Measurements from ENCODE around the gene BAHCC1. TPM values are rescaled to one million over a fixed set of nuclear protein-coding genes. Genes with fewer than 3 reads are reported as not detected.

BAHCC1 gene
- total and polyA plus RNA-seq, 9 of the 15 experiments (the other 6 are each of a cell fraction or from before 2014, with no cell fraction given), result 0.14 to 26.9 (median 5.0) TPM

DNA sequence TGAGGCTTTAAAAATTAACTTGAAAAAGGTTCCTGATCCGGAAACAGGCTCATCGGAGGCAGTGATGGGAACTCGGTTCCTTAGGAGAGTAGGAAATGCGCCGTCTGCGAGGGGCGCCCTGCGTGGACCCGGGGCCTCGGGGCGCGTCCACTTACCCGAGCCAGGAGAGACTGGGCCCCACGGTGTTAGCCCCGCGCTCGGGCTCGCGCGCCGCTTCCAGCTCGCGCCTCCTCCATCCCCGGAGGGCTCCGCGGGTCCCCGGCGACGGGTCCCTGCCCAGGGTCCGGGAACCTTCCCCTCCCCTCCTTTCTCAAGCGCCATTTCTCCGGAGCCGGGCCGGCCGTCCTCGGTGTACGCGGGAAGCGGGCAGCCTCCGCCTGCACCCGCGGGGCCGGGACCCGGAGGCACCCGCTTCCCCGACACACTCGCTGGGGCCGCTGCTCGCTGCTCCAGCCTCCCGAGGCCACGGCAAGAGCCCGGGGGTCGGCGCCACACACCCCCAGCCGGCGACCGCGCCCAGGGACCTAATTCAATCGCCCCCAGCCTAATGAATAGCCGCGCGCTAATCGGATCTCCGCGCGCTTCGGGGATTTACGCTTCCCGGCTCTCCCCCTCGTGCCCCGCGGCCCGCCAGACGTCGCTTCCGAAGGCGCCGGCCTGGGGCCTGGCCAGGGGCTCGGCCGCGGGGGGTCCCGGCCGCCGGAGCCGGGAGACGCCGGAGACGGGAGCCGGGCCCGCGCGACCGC lies 2.2 kb upstream of the BAHCC1 start (continued):
- TF ChIP-seq, protein P1, sequence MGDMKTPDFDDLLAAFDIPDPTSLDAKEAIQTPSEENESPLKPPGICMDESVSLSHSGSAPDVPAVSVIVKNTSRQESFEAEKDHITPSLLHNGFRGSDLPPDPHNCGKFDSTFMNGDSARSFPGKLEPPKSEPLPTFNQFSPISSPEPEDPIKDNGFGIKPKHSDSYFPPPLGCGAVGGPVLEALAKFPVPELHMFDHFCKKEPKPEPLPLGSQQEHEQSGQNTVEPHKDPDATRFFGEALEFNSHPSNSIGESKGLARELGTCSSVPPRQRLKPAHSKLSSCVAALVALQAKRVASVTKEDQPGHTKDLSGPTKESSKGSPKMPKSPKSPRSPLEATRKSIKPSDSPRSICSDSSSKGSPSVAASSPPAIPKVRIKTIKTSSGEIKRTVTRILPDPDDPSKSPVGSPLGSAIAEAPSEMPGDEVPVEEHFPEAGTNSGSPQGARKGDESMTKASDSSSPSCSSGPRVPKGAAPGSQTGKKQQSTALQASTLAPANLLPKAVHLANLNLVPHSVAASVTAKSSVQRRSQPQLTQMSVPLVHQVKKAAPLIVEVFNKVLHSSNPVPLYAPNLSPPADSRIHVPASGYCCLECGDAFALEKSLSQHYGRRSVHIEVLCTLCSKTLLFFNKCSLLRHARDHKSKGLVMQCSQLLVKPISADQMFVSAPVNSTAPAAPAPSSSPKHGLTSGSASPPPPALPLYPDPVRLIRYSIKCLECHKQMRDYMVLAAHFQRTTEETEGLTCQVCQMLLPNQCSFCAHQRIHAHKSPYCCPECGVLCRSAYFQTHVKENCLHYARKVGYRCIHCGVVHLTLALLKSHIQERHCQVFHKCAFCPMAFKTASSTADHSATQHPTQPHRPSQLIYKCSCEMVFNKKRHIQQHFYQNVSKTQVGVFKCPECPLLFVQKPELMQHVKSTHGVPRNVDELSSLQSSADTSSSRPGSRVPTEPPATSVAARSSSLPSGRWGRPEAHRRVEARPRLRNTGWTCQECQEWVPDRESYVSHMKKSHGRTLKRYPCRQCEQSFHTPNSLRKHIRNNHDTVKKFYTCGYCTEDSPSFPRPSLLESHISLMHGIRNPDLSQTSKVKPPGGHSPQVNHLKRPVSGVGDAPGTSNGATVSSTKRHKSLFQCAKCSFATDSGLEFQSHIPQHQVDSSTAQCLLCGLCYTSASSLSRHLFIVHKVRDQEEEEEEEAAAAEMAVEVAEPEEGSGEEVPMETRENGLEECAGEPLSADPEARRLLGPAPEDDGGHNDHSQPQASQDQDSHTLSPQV (IDR thresholded peaks at IDR 0.05), result peak; percentile 55; the same call in 1 of the 2 replicates
- no peak for TF ChIP-seq ZNF644 (tag; IDR thresholded peaks at IDR 0.05; ENCODE audit: low read depth)
- TF ChIP-seq ZNF184 (CRISPR knock-in tag; IDR thresholded peaks at IDR 0.05), result no peak
- peak; percentile 47 for TF ChIP-seq RBFOX2 (IDR thresholded peaks at IDR 0.05; ENCODE audit: low read depth, low read length)
- no peak for TF ChIP-seq ZNF79 (CRISPR knock-in tag; IDR thresholded peaks at IDR 0.05; ENCODE audit: low read depth)
- peak; percentile 73 for TF ChIP-seq FIP1L1 (IDR thresholded peaks at IDR 0.05; ENCODE audit: low read depth, low read length, poor library complexity, severe bottlenecking)
- TF ChIP-seq KLF16 (IDR thresholded peaks at IDR 0.05), result no peak
- TF ChIP-seq HLTF (IDR thresholded peaks at IDR 0.05), result no peak
- TF ChIP-seq KLF13 (tag; IDR thresholded peaks at IDR 0.05; ENCODE audit: borderline replicate concordance, low read depth), result no peak
- peak; percentile 9 for TF ChIP-seq U2AF1 (optimal IDR thresholded peaks at IDR 0.05; ENCODE audit: low read depth, low read length)
- TF ChIP-seq KHSRP (IDR thresholded peaks at IDR 0.05), result no peak
- TF ChIP-seq, protein P2, sequence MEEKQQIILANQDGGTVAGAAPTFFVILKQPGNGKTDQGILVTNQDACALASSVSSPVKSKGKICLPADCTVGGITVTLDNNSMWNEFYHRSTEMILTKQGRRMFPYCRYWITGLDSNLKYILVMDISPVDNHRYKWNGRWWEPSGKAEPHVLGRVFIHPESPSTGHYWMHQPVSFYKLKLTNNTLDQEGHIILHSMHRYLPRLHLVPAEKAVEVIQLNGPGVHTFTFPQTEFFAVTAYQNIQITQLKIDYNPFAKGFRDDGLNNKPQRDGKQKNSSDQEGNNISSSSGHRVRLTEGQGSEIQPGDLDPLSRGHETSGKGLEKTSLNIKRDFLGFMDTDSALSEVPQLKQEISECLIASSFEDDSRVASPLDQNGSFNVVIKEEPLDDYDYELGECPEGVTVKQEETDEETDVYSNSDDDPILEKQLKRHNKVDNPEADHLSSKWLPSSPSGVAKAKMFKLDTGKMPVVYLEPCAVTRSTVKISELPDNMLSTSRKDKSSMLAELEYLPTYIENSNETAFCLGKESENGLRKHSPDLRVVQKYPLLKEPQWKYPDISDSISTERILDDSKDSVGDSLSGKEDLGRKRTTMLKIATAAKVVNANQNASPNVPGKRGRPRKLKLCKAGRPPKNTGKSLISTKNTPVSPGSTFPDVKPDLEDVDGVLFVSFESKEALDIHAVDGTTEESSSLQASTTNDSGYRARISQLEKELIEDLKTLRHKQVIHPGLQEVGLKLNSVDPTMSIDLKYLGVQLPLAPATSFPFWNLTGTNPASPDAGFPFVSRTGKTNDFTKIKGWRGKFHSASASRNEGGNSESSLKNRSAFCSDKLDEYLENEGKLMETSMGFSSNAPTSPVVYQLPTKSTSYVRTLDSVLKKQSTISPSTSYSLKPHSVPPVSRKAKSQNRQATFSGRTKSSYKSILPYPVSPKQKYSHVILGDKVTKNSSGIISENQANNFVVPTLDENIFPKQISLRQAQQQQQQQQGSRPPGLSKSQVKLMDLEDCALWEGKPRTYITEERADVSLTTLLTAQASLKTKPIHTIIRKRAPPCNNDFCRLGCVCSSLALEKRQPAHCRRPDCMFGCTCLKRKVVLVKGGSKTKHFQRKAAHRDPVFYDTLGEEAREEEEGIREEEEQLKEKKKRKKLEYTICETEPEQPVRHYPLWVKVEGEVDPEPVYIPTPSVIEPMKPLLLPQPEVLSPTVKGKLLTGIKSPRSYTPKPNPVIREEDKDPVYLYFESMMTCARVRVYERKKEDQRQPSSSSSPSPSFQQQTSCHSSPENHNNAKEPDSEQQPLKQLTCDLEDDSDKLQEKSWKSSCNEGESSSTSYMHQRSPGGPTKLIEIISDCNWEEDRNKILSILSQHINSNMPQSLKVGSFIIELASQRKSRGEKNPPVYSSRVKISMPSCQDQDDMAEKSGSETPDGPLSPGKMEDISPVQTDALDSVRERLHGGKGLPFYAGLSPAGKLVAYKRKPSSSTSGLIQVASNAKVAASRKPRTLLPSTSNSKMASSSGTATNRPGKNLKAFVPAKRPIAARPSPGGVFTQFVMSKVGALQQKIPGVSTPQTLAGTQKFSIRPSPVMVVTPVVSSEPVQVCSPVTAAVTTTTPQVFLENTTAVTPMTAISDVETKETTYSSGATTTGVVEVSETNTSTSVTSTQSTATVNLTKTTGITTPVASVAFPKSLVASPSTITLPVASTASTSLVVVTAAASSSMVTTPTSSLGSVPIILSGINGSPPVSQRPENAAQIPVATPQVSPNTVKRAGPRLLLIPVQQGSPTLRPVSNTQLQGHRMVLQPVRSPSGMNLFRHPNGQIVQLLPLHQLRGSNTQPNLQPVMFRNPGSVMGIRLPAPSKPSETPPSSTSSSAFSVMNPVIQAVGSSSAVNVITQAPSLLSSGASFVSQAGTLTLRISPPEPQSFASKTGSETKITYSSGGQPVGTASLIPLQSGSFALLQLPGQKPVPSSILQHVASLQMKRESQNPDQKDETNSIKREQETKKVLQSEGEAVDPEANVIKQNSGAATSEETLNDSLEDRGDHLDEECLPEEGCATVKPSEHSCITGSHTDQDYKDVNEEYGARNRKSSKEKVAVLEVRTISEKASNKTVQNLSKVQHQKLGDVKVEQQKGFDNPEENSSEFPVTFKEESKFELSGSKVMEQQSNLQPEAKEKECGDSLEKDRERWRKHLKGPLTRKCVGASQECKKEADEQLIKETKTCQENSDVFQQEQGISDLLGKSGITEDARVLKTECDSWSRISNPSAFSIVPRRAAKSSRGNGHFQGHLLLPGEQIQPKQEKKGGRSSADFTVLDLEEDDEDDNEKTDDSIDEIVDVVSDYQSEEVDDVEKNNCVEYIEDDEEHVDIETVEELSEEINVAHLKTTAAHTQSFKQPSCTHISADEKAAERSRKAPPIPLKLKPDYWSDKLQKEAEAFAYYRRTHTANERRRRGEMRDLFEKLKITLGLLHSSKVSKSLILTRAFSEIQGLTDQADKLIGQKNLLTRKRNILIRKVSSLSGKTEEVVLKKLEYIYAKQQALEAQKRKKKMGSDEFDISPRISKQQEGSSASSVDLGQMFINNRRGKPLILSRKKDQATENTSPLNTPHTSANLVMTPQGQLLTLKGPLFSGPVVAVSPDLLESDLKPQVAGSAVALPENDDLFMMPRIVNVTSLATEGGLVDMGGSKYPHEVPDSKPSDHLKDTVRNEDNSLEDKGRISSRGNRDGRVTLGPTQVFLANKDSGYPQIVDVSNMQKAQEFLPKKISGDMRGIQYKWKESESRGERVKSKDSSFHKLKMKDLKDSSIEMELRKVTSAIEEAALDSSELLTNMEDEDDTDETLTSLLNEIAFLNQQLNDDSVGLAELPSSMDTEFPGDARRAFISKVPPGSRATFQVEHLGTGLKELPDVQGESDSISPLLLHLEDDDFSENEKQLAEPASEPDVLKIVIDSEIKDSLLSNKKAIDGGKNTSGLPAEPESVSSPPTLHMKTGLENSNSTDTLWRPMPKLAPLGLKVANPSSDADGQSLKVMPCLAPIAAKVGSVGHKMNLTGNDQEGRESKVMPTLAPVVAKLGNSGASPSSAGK (IDR thresholded peaks at IDR 0.05), result peak; percentile 49; the same call in 1 of the 2 replicates
- peak; percentile 71 for TF ChIP-seq L3MBTL2 (IDR thresholded peaks at IDR 0.05)
